GM21360 (cell line): ENCODE results near the gene RYR3.

Source experiments
- ATAC-seq: cut with Tn5 transposase; IDR thresholded peaks from one replicate; pipeline ENCODE4 v1.9.1; 2021; ENCODE audit warnings: mild to moderate bottlenecking, moderate library complexity; ENCODE audit not compliant: unreplicated experiment

The RYR3 gene

DNA sequence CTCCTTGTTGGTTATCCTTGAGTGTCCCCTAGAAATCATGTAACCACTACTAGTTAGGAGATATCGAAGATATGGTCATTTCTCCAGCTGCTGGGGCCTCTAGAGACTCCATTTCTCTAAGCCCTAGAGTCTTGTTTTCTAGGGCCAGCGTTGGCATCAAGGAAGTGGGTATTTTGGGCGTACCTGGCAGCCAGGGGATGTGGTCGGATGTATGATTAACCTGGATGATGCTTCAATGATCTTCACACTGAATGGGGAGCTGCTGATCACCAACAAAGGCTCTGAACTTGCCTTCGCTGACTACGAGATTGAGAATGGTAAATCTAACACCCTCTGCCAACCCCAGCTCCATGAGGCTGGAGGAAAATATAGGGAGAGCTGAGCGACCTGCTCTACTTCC, 325.5 kb downstream of the RYR3 start:
- no peak for ATAC-seq

DNA sequence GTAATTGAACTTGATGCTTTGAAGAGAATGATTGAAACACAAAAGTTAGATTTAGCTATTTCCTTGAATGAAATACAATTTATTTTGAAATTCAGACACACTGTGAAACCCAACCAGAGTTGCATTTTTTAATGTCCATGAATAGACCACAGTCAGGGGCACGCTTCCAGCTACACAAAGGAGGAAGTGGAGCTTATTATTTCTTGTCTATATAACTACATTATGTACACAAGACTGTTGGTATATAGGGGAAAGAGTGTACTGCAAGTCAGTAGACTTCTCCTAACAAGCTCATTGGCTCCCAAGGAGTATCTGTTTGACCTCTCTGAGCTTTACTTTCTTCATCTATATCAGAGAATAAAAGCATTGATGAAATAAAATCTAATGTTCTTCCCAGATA, 326.2 kb downstream of the RYR3 start:
- no peak for ATAC-seq

DNA sequence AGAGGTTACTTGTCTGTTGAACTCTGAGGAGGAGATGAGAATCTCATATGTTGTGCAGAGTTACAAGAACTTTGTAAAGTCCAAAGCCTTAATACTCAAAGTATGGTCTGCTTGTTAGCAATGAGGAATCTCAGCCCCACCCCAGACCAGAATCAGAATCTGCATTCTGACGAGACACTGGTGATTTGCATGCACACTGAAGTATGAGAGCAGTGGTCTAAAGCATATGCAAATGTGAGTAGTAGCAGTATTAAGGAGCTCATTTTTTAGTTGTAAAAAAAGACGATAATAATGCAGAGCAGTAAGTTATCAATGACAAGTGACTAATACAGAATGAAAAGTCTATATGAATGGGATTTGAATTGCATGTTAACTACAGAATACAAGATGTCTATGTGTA, 327.7 kb downstream of the RYR3 start:
- ATAC-seq = no peak

DNA sequence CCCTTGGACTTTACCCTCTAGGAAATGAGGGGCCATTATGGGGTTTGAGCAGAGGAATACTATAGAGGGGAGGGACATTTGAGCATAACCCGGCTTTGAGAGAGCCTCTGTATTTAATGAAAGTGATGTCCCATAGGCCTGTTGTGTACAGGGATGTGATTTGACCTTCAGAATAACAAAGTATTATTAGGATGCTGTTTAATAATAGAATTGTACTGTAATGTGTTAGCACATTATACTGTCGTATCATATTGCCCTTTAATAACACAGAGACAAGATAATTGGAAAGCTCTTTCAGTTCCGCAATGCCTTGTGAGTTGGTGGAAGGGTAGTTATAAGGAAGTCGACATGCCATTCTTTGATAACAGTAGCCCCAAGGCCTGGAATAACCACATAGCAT, 328.3 kb downstream of the RYR3 start:
- ATAC-seq = no peak

DNA sequence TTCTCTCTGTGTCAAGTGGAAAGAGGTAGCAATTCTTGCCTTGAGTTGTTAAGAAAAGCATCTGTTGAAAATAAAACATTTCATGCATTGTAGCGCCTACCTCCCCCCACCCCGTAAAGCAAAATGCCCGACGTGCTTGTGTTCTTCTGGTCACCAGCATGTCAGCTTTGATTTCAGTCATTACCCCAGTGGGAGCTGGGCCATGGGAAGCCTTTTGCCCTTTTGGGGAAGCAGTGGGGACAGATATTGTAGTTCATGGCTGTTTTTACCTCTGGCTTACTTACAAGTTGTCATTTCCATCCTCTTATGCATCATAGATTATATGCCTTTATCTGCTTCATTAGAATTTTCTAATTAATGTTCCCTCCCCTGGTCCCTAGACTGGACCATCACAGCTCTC, 328.7 kb downstream of the RYR3 start:
- no peak for ATAC-seq

DNA sequence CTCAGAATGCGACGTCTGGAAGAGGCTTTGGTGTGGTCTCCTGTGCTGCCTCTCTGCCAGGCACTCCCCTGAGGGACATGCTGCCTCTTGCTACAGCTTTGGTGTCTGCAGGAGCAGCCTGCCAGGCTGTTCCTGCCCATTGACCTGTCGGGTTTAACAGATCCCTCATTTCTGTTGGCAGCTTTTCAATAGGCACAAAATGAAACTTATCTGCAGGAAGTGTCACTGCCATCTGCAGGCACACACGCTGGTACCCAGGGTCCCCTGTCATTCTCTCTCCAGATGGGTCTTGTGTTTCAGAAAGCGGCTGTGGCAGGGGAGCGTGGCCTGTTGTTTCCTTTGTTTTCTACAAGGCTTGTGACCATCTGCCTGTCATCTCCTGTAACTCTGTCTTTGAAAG, 329.2 kb downstream of the RYR3 start:
- no peak for ATAC-seq

DNA sequence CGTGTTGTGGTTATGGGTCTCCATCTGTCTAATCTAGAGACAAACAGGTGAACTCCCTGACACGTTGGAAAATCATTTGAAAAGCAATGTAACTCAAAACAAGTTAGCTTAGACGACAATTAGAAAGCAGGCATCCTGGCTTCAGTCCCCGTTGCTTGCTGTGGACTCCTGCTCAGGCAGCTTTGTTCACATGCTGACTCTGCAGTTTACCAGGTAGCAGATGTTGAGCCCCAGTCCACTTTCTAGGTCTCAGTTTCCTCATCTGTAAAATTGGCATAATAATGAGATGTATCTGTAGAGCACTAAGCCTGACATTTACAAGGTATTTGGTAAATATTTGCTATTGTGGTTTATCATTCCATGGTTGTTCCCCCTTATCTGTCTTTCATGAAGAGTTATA, 330.3 kb downstream of the RYR3 start:
- ATAC-seq = no peak

DNA sequence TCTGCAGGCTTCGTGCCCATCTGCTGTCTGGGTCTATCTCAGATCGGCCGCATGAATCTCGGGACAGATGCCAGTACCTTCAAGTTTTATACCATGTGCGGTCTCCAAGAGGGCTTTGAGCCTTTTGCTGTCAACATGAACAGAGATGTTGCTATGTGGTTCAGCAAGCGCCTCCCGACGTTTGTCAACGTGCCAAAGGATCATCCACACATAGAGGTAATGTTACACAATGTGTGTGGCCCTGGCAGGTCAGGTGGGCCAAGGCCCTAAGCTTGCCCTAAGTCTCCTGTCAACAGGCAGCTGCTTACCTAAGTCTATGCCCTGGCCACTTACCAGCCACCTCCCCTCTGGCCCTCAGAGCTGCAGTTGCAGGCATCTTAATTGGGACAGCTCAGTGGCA, 333.5 kb downstream of the RYR3 start:
- no peak for ATAC-seq

DNA sequence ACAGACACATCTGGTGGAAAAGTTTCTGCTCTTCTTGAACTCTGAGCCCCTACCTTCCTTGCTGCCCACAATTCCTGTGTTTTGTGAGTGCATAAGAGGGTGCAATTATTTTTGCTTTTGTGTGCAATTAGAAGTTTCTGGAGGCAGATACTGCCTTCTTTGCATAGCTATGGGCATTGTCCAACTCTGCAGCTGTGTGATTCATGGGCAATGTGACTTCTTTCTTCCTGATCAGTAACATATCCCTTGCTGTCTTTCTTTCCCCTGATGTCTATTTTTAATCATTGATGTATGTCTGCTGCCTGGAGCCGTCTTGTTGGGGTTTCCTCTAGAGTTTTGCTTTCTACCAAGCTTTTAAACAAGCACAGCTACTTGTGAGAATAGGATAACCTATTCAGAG, 336.0 kb downstream of the RYR3 start:
- no peak for ATAC-seq

DNA sequence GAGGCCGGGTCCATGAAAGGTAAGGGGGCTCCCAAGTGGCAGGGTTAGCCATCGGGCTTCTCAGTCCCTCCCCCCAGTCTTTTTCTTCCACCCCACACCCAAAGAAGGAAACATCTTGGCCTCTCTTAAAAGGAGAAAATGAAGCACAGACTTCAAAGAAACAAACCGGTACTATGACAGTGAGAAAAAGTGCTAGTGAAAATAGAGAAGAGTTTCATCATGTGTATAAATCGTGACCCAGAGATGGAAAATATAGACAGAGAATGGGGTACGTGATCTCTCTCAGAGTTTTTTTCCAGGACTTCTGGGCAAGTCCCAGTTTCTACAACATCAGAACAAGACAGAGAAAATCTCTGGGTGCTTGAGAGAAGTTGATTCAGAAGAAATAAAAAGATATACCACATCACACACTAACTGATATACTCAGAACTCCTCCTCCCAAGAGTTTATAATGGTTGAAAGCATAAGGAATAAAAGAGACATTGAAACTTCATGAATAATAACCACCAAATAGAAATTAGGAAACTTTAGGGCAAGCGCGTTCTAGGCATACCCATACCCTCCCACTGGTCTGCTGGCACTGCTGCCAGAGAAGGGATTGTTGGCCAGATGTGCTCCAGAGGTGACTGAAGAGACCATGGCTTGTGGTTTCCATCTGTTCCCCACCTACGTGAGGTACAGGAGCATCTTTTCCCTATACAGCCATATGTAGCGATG, 338.6 kb downstream of the RYR3 start:
- no peak for ATAC-seq

DNA sequence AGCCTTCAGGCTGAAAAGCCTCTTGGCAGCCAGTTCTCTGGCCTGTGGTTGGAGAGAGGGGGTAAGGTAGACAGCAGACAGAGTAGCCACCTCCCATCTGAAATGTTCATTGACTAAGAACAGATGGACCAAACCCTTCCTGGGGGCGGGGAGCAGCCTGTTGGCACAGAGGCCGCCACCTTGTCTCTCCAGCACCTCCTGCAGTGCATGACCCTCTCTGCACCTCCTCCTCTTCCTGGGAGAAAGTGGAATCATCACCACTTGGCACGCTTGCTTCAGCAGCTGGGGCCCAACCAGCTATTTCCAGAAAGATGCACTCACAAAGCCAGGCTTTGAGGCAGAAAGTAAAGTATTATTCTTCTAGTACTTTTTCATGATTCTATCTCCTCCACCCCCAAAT, 344.1 kb downstream of the RYR3 start:
- no peak for ATAC-seq

DNA sequence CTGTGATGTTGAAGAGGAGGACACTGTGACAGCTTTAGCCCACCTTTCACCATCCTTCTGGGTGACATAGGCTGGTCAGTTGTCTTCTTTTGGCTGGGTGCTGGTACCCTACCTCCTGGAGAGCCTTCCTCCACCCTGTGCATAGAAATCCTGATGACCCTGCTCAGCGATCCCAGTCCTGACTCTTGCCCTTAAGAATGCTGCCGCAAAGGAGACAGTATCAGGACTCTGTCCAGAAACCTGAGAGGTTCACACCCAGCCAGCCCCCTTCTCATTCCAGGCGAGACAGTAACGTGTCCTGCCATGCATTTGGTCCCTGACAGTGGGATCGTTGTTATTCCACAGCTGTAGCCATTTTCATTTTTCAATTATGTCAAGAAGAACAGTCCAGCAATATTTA, 344.7 kb downstream of the RYR3 start:
- ATAC-seq = no peak

DNA sequence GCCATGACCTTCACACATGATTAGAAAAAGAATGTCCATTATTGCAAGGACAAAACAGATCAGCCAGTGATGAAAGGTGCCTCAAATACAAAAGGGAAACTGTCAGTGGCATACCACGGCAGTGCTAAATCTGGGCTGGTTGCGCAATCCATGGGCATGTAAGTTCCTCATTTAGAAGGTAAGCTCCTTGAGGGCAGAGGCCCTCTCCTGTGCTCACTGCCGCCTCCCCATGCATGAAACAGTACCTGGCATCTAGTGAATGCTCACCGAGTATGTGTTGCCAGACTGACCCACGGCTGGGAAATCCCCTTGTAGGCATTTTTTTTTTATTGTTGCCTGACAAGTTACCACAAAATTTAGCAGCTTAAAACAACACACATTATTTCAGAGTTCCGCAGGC, 345.4 kb downstream of the RYR3 start:
- no peak for ATAC-seq

DNA sequence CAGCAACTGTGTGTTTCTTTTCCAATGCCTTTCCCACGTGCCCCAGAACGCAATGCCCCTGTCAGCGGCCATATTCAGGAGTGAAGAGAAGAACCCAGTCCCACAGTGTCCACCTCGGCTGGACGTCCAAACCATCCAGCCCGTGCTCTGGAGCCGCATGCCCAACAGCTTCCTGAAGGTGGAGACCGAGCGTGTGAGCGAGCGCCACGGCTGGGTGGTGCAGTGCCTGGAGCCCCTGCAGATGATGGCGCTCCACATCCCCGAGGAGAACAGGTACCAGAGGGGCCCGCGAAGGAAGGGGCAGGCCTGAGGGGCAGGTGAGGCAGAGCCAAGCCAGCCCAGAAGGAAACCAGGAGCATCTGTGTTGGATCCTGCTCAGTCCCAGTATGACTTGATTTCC, 349.4 kb downstream of the RYR3 start:
- no peak for ATAC-seq

DNA sequence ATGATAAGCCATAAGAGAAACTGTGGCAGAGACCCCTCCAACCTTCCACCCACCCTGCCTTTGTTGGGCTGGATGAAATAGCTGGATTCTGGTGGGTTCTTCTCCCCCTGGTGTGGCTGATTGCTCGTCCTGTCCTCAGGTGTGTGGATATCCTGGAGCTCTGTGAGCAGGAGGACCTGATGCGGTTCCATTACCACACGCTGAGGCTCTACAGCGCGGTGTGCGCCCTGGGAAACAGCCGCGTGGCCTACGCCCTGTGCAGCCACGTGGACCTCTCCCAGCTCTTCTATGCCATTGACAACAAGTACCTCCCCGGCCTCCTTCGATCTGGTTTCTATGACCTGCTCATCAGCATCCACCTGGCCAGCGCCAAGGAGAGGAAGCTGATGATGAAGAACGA, 351.2 kb downstream of the RYR3 start:
- ATAC-seq = no peak

DNA sequence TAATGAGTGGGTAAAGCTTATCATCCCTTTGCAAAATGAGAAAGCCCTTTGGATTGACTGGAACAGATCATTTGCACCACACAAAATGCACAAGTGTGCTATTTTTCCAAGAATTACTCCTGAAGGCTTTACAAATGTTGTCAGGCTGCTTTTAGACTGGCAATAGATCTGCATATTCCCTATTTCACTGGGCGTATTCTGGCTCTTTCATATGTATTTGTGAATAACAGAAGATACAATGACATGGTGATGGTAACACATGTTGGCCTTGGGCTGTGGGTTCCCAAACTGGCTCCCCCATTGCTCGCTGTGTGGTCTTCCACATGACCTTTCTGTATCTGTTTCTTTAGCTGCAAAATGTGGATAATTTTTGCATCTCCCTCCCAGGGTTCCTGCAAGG, 354.2 kb downstream of the RYR3 start:
- ATAC-seq = no peak

DNA sequence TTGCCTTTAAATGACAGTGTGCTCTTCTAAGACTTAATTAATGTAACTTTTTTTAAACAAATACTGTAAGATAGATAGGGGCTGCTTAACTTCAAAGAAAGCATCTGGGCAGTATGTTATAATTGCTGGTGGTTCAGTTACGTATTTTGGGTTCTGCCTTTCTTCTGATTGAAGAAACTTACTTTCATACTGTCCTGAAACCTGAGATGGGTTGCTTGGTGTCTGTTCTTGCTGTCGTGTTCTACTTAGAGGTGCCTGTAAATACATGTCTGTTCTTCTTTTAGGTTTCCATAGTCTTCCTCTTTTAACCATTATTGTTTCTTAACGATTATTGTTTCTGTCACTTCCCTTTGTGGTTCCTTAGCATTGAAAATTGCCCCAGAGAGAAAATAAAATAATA, 359.8 kb downstream of the RYR3 start:
- no peak for ATAC-seq

DNA sequence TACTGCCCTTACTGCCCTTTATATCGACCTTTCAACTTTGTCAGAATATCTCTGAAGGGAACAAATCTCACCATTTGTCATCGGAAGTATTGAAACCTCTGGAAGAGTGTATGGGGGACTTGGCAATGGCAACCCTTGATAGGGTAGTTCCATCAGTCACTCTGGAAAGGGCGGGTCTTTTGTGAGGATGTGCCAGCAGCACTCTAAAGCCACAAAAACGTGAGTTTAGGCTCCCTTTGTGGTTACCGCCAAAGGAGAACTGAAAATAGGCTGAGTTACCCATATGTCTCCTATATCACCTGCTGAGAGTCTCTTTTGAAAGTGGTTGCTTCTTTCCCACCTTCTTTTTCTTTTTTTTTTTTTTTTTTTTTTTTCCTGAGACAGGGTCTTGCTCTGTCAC, 360.7 kb downstream of the RYR3 start:
- ATAC-seq = peak; percentile 60

DNA sequence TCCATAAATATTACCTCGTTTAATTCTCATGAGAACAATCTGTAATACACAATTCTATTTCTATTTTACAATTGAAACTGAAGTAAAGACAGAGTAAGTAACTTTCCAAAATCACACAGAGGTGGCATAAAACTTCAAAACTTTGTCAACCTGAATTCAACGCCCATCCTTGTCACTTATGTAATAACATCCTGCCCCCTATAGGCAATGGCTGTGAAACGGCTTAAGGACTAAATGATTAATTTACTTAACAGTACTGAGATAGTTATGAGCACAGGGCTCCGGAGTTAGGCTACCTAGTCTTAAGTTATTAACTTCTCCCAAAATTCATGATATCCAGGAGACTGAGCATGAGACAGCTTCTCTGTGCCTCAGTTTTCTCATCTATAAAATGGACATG, 364.5 kb downstream of the RYR3 start:
- ATAC-seq = no peak

DNA sequence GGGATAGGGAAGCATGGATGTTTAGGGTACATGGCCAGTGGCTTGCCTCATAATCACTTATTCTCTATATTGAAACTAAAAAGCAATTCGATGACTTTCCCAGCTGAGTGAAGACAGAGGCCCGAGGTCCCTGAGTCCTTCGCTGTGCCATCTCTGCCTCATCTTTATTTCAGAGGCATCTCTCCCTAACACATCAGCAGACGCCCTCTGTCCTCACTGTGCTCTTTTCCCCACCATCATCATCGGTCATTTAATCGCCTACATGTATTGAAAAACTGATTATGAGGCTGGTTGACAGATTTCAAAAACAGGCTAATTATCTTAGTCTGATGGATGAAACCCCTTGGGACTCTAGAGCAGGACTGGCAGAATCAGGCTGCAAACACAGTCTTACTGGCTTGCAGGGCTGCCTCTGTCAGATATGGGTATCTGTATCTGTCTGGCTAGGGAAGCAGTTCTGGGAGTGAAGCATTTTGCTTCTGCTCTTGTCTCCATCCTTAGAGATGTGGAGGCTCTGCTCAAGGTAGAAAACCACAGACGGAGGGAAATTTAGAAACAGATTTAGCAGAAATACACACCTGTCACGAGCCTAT, 366.6 kb downstream of the RYR3 start:
- no peak for ATAC-seq

DNA sequence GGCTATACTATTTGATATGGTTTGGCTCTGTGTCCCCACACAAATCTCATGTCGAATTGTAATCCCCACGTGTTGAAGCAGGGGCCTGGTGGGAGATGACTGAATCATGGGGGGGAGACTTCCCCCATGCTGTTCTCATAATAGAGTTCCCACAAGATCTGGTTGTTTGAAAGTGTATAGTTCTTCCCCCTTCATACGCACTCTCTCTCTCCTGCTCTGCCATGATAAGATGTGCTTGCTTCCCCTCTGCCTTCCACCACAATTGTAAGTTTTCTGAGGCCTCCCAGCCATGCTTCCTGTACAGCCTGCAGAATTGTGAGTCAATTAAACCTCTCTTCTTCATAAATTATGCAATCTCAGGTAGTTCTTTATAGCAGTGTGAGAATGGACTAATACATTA, 367.4 kb downstream of the RYR3 start:
- no peak for ATAC-seq

DNA sequence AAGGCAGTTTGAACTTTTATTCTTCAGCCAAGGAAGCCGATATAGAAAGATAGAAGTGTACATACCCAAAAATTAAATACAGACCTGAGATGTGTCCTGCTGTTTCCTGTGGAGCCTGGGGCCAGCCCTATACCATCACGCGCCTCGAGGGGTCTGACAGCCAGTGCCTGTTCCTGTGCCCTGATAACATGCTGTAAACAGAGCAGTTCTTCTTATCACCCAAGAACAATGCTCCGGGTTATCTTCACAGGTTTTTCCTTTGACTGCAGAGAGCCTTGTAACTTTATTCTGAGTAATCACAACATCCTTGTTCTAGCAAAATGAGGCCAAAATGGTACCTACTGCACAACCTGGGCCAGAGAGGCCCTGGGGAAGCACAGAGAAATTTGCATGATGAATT, 367.8 kb downstream of the RYR3 start:
- no peak for ATAC-seq

DNA sequence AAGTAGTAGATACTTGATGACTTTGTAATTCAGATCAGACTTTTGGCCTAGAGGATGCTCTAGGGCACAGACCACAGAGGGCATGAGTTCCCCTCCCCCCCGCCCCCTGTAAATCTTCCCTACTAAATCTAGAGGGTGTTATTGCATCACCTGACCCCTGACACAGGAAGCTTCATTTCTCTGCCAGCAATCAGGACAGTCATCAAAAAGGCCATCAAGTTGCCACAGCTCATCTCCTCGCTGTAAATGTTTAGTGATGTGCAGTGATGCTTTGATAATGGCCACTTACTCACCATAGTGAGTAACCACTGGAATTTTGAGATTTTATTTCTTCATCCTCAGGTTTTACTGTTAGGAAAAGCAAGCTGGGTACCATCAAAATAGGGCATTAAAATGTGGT, 368.3 kb downstream of the RYR3 start:
- ATAC-seq = no peak
